ENCODE measurements around the gene VWDE. TPM values are rescaled to one million over a fixed set of nuclear protein-coding genes. Genes with fewer than 3 reads are reported as not detected.
"Not testable (repeated sequence)": the region's sequence is repeated elsewhere in the genome, so short reads cannot be mapped to it uniquely, and the experiment has no call there.

VWDE gene
- total and polyA plus RNA-seq, 4 donors: 0.21 to 0.55 TPM; not detected in 2

DNA sequence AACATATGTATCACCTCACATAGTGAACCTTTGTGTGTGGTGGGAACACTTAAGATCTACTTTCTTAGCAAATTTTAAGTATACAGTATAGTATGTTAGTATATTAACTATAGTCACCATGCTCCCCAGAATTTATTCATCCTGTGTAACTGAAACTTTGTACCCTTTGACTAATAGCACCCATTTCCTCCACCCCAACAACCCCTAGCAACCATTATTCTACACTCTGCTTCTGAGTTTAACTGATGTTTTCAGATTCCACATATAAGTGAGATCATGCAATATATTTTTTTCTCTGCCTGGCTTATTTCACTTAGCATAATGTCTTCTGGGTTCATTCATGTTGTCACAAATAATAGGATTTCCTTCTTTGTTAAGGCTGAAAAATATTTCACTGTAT, 6.9 kb upstream of the VWDE start:
- H3K36me3 ChIP-seq (ENCODE audit: control insufficient read depth in 1 of 2, insufficient read depth in 2 of 2, low read length in 1 of 2): no peaks in the 10 kb centered on the region
- H3K9me3 ChIP-seq (ENCODE audit: control insufficient read depth, low read length): no peaks in the 10 kb centered on the region
- no peak overlapping the region for H3K4me3 ChIP-seq (ENCODE audit: low read length in 2 of 2)
- no peak overlapping the region for H3K27ac ChIP-seq (ENCODE audit: low read depth in 1 of 2, low read length in 2 of 2)
- ATAC-seq (ENCODE audit: low FRiP score) (no peak), DNase-seq (no peak)
- intact Hi-C loops (cut with DNase I): no loop called here
- H3K4me1 ChIP-seq (ENCODE audit: control insufficient read depth in 1 of 2, insufficient read depth in 2 of 2, low read length in 2 of 2): no peaks in the 10 kb centered on the region
- no peaks in the 10 kb centered on the region for H3K27me3 ChIP-seq (ENCODE audit: control insufficient read depth in 1 of 2, insufficient read depth in 2 of 2, low read length in 1 of 2)

DNA sequence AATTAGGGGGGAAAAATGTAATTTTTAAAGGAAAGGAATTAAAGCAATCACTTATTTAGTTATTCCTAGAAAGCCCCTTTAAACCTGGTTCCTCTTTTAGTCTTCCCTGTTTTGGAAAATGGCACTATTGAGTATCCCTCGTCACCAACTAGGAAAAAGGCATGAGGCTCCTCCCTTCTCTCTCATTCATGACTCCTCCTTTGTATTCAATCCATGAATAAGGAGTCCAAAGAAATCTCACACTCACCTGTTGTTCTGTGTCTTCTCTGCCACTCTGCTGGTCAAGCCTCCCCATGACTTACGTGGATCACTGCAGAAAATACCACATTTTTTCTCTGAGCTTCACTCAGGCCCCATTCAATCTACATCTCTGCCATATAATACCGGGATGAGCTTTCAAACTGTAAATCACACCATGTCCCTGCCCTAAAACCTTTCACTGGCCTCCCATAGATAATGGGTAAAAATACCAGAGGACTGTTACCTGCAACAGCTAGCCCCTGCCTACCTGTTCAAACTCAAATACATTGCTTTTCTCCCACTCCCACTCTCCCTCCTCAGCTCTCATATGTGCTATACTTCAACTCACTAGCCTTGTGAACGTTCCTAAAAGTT, 5.5 kb upstream of the VWDE start:
- Histone ChIP-seq H3K36me3 (ENCODE audit: control insufficient read depth in 1 of 2, insufficient read depth in 2 of 2, low read length in 1 of 2) (no peaks in the 10 kb centered on the region), H3K4me1 (ENCODE audit: control insufficient read depth in 1 of 2, insufficient read depth in 2 of 2, low read length in 2 of 2) (no peaks in the 10 kb centered on the region), H3K27me3 (ENCODE audit: control insufficient read depth in 1 of 2, insufficient read depth in 2 of 2, low read length in 1 of 2) (no peaks in the 10 kb centered on the region), H3K9me3 (ENCODE audit: control insufficient read depth, low read length) (no peaks in the 10 kb centered on the region), H3K4me3 (ENCODE audit: low read length in 2 of 2) (no peak overlapping the region), H3K27ac (ENCODE audit: low read depth in 1 of 2, low read length in 2 of 2) (no peak overlapping the region)
- intact Hi-C loops (cut with DNase I): no loop called here
- ATAC-seq (ENCODE audit: low FRiP score) (no peak), DNase-seq (no peak)
- 65 to 69% methylated on average over 4 of the region's 4 CpGs for WGBS, 2 donors

DNA sequence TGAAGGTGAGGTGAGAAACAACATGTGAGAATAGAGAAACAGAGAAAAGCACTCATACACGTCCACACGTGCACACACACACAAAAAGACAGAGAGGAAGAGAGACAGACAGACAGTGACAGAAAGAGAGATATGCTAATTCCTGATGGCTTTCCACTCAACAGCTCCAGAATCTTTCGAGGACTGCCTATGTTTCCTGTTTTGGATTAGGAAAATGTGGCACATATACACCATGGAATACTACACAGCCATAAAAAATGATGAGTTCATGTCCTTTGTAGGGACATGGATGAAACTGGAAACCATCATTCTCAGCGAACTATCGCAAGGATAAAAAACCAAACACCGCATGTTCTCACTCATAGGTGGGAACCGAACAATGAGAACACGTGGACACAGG, 4.0 kb upstream of the VWDE start:
- H3K27me3 ChIP-seq (ENCODE audit: control insufficient read depth in 1 of 2, insufficient read depth in 2 of 2, low read length in 1 of 2); ATAC-seq (ENCODE audit: low FRiP score); DNase-seq; H3K36me3 ChIP-seq (ENCODE audit: control insufficient read depth in 1 of 2, insufficient read depth in 2 of 2, low read length in 1 of 2); H3K4me3 ChIP-seq (ENCODE audit: low read length in 2 of 2); H3K4me1 ChIP-seq (ENCODE audit: control insufficient read depth in 1 of 2, insufficient read depth in 2 of 2, low read length in 2 of 2); H3K9me3 ChIP-seq (ENCODE audit: control insufficient read depth, low read length); intact Hi-C loops (cut with DNase I); H3K27ac ChIP-seq (ENCODE audit: low read depth in 1 of 2, low read length in 2 of 2): not testable (repeated sequence)
- 93 to 96% methylated on average over 8 of the region's 8 CpGs for WGBS, 2 donors

- WGBS, 2 donors: 75 to 85% methylated on average over 3 of the region's 3 CpGs
- ATAC-seq (ENCODE audit: low FRiP score): no peak
These were observed 1.3 kb downstream of the VWDE start for GRCh38 chr7:12402365-12402725.

DNA sequence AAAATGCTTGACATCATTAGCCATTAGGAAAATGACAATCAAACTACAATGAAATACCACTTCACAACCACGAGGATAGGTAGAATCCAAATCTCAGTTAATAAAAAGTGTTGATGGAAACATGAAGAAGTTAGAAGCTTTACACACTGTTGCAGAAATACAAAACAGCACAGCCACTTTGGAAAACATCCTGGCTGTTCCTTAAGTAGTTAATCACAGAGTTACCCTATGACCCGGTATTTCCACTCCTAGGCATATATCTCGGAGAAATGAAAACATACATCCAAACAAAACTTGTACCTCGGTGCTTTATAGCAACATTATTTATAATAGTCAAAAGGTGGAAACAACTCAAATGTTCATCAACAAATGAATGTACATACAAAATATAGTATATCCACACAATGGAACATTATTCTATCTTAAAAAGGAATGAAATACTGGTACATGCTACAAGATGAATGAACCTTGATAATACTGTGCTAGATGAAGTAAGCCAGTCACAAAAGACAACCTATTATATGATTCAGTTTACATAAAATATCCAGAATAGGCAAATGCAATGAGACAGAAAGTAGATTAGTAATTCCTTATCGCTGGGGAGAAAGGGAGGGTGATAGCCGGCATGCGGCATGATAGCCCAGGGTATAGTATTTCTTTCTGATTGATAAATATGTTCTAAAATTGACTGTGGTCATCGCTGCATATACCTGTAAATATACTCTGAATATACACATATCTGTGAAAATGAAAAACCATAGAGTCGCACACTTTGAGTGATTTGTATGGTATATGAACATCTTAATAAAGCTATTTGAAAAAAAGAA, 1.9 kb downstream of the VWDE start:
- no peaks in the 10 kb centered on the region for H3K36me3 ChIP-seq (ENCODE audit: control insufficient read depth in 1 of 2, insufficient read depth in 2 of 2, low read length in 1 of 2)
- intact Hi-C loops (cut with DNase I): no loop called here
- no peak overlapping the region for H3K4me3 ChIP-seq (ENCODE audit: low read length in 2 of 2)
- ATAC-seq (ENCODE audit: low FRiP score) (no peak), DNase-seq (no peak)
- no peak overlapping the region for H3K27ac ChIP-seq (ENCODE audit: low read depth in 1 of 2, low read length in 2 of 2)
- no peaks in the 10 kb centered on the region for H3K4me1 ChIP-seq (ENCODE audit: control insufficient read depth in 1 of 2, insufficient read depth in 2 of 2, low read length in 2 of 2)
- H3K9me3 ChIP-seq (ENCODE audit: control insufficient read depth, low read length): no peaks in the 10 kb centered on the region
- no peaks in the 10 kb centered on the region for H3K27me3 ChIP-seq (ENCODE audit: control insufficient read depth in 1 of 2, insufficient read depth in 2 of 2, low read length in 1 of 2)
- 69 to 81% methylated on average over 9 of the region's 9 CpGs for WGBS, 2 donors

More at GRCh38 chr7:12402365-12402725, 1.3 kb downstream of the VWDE start:
- no peak overlapping the region for H3K27ac ChIP-seq (ENCODE audit: low read depth in 1 of 2, low read length in 2 of 2)
- H3K36me3 ChIP-seq (ENCODE audit: control insufficient read depth in 1 of 2, insufficient read depth in 2 of 2, low read length in 1 of 2): no peaks in the 10 kb centered on the region
- H3K4me3 ChIP-seq (ENCODE audit: low read length in 2 of 2): no peak overlapping the region
- H3K4me1 ChIP-seq (ENCODE audit: control insufficient read depth in 1 of 2, insufficient read depth in 2 of 2, low read length in 2 of 2): no peaks in the 10 kb centered on the region
- no peak for DNase-seq
- H3K9me3 ChIP-seq (ENCODE audit: control insufficient read depth, low read length): no peaks in the 10 kb centered on the region
- H3K27me3 ChIP-seq (ENCODE audit: control insufficient read depth in 1 of 2, insufficient read depth in 2 of 2, low read length in 1 of 2): no peaks in the 10 kb centered on the region
- intact Hi-C loops (cut with DNase I): no loop called here

DNA sequence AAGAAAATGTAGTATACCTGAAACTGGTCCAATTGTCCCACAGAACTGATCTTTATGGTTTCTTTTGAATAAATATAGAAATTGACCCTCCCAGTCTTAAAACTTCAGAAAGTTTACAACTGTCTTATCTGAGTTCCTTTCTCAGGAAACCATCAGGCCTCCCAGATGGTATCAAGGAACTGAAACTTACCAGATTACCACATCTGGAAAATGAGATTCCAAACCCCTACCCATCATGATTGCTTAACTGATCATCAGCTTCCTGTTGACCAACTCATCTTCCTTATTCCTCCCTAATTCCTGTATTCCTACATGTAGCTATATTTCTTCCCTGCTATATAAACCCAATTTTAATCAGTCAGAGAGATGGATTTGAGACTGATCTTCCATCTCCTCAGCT, 5.5 kb downstream of the VWDE start:
- DNase-seq: no peak
- no peaks in the 10 kb centered on the region for H3K9me3 ChIP-seq (ENCODE audit: control insufficient read depth, low read length)
- H3K27me3 ChIP-seq (ENCODE audit: control insufficient read depth in 1 of 2, insufficient read depth in 2 of 2, low read length in 1 of 2): no peaks in the 10 kb centered on the region
- H3K36me3 ChIP-seq (ENCODE audit: control insufficient read depth in 1 of 2, insufficient read depth in 2 of 2, low read length in 1 of 2): no peaks in the 10 kb centered on the region
- no peak overlapping the region for H3K27ac ChIP-seq (ENCODE audit: low read depth in 1 of 2, low read length in 2 of 2)
- ATAC-seq (ENCODE audit: low FRiP score): no peak
- no peaks in the 10 kb centered on the region for H3K4me1 ChIP-seq (ENCODE audit: control insufficient read depth in 1 of 2, insufficient read depth in 2 of 2, low read length in 2 of 2)
- intact Hi-C loops (cut with DNase I): no loop called here
- no peak overlapping the region for H3K4me3 ChIP-seq (ENCODE audit: low read length in 2 of 2)

DNA sequence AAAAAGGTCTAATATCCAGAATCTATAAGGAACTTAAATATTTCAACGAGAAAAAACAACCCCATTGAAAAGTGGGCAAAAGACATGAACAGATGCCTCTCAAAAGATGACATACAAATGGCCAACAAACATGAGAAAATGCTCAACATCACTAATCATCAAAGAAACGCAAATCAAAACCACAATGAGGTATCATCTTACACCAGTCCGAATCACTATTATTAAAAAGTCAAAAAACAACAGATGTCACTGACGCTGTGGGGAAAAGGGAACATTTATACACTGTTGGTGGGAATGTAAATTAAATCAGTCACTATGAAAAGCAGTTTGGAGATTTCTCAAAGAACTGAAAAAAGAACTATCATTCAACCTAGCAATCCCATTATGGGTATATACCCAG, 6.0 kb downstream of the VWDE start:
- 86 to 92% methylated on average over 4 of the region's 4 CpGs for WGBS, 2 donors

GRCh38 chr7:12396670-12397069, 7.0 kb downstream of the VWDE start:
- WGBS, 2 donors: 77 to 79% methylated on average over 1 of the region's 1 CpG
- H3K36me3 ChIP-seq (ENCODE audit: control insufficient read depth in 1 of 2, insufficient read depth in 2 of 2, low read length in 1 of 2); H3K4me3 ChIP-seq (ENCODE audit: low read length in 2 of 2); H3K4me1 ChIP-seq (ENCODE audit: control insufficient read depth in 1 of 2, insufficient read depth in 2 of 2, low read length in 2 of 2); H3K27me3 ChIP-seq (ENCODE audit: control insufficient read depth in 1 of 2, insufficient read depth in 2 of 2, low read length in 1 of 2); ATAC-seq (ENCODE audit: low FRiP score); intact Hi-C loops (cut with DNase I); H3K9me3 ChIP-seq (ENCODE audit: control insufficient read depth, low read length); DNase-seq; H3K27ac ChIP-seq (ENCODE audit: low read depth in 1 of 2, low read length in 2 of 2): not testable (repeated sequence)

More for the DNA sequence above, 6.0 kb downstream of the VWDE start:
- H3K36me3 ChIP-seq (ENCODE audit: control insufficient read depth in 1 of 2, insufficient read depth in 2 of 2, low read length in 1 of 2): no peaks in the 10 kb centered on the region
- H3K4me3 ChIP-seq (ENCODE audit: low read length in 2 of 2): no peak overlapping the region
- no peak overlapping the region for H3K27ac ChIP-seq (ENCODE audit: low read depth in 1 of 2, low read length in 2 of 2)
- intact Hi-C loops (cut with DNase I): no loop called here
- H3K27me3 ChIP-seq (ENCODE audit: control insufficient read depth in 1 of 2, insufficient read depth in 2 of 2, low read length in 1 of 2): no peaks in the 10 kb centered on the region
- H3K4me1 ChIP-seq (ENCODE audit: control insufficient read depth in 1 of 2, insufficient read depth in 2 of 2, low read length in 2 of 2): no peaks in the 10 kb centered on the region
- ATAC-seq (ENCODE audit: low FRiP score): no peak
- no peaks in the 10 kb centered on the region for H3K9me3 ChIP-seq (ENCODE audit: control insufficient read depth, low read length)
- no peak for DNase-seq

DNA sequence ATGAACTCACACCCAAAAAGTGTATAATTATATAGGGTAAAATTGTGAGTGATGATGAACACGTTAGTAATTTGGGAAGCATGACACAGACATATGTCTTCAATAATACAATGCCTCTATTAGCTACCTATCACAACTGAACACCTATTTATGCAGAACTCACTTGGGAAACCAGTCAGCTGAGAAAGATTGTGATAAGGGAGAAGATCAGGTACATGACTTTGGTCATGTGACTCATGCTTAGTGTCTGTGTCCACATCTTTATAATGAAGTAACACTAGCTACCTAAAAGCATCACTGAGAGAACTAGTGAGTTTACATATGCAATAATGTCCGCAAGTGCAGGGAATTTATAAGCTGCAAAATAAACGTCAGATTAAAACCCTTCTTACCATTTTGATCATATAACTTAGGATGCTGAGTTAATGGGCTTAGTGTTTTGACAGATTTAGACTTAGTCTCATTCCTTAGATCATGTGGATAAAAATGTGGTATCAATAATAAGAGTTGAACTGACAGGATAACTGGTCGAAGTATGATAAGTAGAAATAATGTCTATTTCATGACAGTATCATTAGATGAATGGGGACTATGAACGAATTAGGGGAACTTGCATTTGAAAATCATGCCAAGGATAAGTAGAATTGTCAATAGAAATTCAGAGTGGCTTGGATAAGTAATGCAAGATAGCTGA, 11.6 kb downstream of the VWDE start:
- no peaks in the 10 kb centered on the region for H3K27me3 ChIP-seq (ENCODE audit: control insufficient read depth in 1 of 2, insufficient read depth in 2 of 2, low read length in 1 of 2)
- no peaks in the 10 kb centered on the region for H3K4me1 ChIP-seq (ENCODE audit: control insufficient read depth in 1 of 2, insufficient read depth in 2 of 2, low read length in 2 of 2)
- intact Hi-C loops (cut with DNase I): no loop called here
- no peak for DNase-seq
- no peaks in the 10 kb centered on the region for H3K36me3 ChIP-seq (ENCODE audit: control insufficient read depth in 1 of 2, insufficient read depth in 2 of 2, low read length in 1 of 2)
- no peaks in the 10 kb centered on the region for H3K9me3 ChIP-seq (ENCODE audit: control insufficient read depth, low read length)
- no peak overlapping the region for H3K4me3 ChIP-seq (ENCODE audit: low read length in 2 of 2)
- WGBS, 2 donors: 61 to 75% methylated on average over 5 of the region's 5 CpGs
- no peak for ATAC-seq (ENCODE audit: low FRiP score)
- H3K27ac ChIP-seq (ENCODE audit: low read depth in 1 of 2, low read length in 2 of 2): no peak overlapping the region
